Loucy (cell line): ENCODE results near the gene SPATS2.

Experiments used
- H2AFZ ChIP-seq: fragments of 200-600 bp; sonication (generic); 2 replicates; pipeline ENCODE4 v1.6.0; 2016; ENCODE audit warnings: antibody characterized with exemption, mild to moderate bottlenecking, low read length, moderate library complexity
- H3F3A ChIP-seq: fragments of 200-600 bp; 2 replicates; pipeline ENCODE4 v1.6.0; 2016; ENCODE audit warnings: antibody characterized with exemption, low read depth, mild to moderate bottlenecking
- H3K27me3 ChIP-seq: fragments of 200-600 bp; sonication (generic); 2 replicates; pipeline ENCODE4 v1.6.1; 2014; ENCODE audit warnings: low read length, mild to moderate bottlenecking; ENCODE audit not compliant: insufficient read depth, poor library complexity, severe bottlenecking
- H3K36me3 ChIP-seq: fragments of 200-600 bp; sonication (generic); 2 replicates; pipeline ENCODE4 v1.6.1; 2016; ENCODE audit warnings: low read length; ENCODE audit not compliant: insufficient read depth
- H3K4me1 ChIP-seq: fragments of 200-600 bp; sonication (generic); 2 replicates; pipeline ENCODE4 v1.5.1; 2014; ENCODE audit warnings: low read length, mild to moderate bottlenecking; ENCODE audit not compliant: insufficient read depth, poor library complexity, severe bottlenecking
- H3K4me2 ChIP-seq: fragments of 200-600 bp; sonication (generic); 2 replicates; pipeline ENCODE4 v1.6.0; 2014; ENCODE audit warnings: antibody characterized with exemption, low read length, low read depth, mild to moderate bottlenecking; ENCODE audit not compliant: poor library complexity, severe bottlenecking
- H3K4me3 ChIP-seq: fragments of 200-600 bp; sonication (generic); 2 replicates; pipeline ENCODE4 v1.5.1; 2014; ENCODE audit warnings: low read length, mild to moderate bottlenecking, mixed read lengths; ENCODE audit not compliant: poor library complexity, severe bottlenecking
- H3K79me2 ChIP-seq: fragments of 200-600 bp; sonication (generic); 2 replicates; pipeline ENCODE4 v1.6.1; 2014; ENCODE audit warnings: low read length; ENCODE audit not compliant: insufficient read depth
- H3K9ac ChIP-seq: fragments of 200-600 bp; sonication (generic); 2 replicates; pipeline ENCODE4 v1.6.0; 2014; ENCODE audit warnings: mild to moderate bottlenecking, low read depth, low read length, moderate library complexity; ENCODE audit not compliant: poor library complexity, severe bottlenecking
- H3K9me2 ChIP-seq: fragments of 200-600 bp; sonication (generic); replicated peaks from 2 replicates; pipeline ENCODE4 v1.6.1; 2016; ENCODE audit warnings: low read depth, low read length, mixed read lengths
- H3K9me3 ChIP-seq: fragments of 200-600 bp; sonication (generic); 2 replicates; pipeline ENCODE4 v1.6.1; 2014; ENCODE audit warnings: mild to moderate bottlenecking, antibody characterized with exemption, low read length, low read depth; ENCODE audit not compliant: insufficient read depth
- H4K20me1 ChIP-seq: fragments of 200-600 bp; sonication (generic); 2 replicates; pipeline ENCODE4 v1.6.0; 2014; ENCODE audit warnings: antibody characterized with exemption, low read length, mild to moderate bottlenecking; ENCODE audit not compliant: insufficient read depth, poor library complexity, severe bottlenecking
- CTCF ChIP-seq: fragments of 200-600 bp; sonication (generic); conservative IDR thresholded peaks from 2 replicates; pipeline ENCODE4 v1.5.1; 2014; ENCODE audit warnings: mild to moderate bottlenecking, antibody characterized with exemption, low read length
- EZH2phosphoT487 ChIP-seq: fragments of 200-600 bp; IDR thresholded peaks from 2 replicates; pipeline ENCODE4 v1.6.1; 2018; ENCODE audit warnings: antibody characterized with exemption, mild to moderate bottlenecking, moderate library complexity, borderline replicate concordance

SPATS2 gene

GRCh38 chr12:49524660-49525324 is 157.5 kb downstream of the SPATS2 start:
- Histone ChIP-seq H3K9ac (no peak overlapping the region), H3K9me2 (no peaks in the 10 kb centered on the region), H4K20me1 (no peaks in the 10 kb centered on the region), H3K9me3 (no peaks in the 10 kb centered on the region), H3K4me2 (no peak overlapping the region), H3K79me2 (no peaks in the 10 kb centered on the region), H3K4me3 (no peak overlapping the region), H3K4me1 (no peaks in the 10 kb centered on the region), H3K36me3 (peaks cover 29% of the 10 kb centered on the region; the same call in 1 of the 2 replicates), H3K27me3 (no peaks in the 10 kb centered on the region), H3F3A (no peaks in the 10 kb centered on the region), H2AFZ (no peak overlapping the region)
- no peak for TF ChIP-seq EZH2phosphoT487
- no peak for TF ChIP-seq CTCF

- TF ChIP-seq CTCF (no peak), EZH2phosphoT487 (no peak)
Measured at GRCh38 chr12:49525942-49526341, 158.7 kb downstream of the SPATS2 start.

GRCh38 chr12:49527361-49528130 is 160.3 kb downstream of the SPATS2 start:
- Histone ChIP-seq H4K20me1 (no peaks in the 10 kb centered on the region), H3K4me2 (no peak overlapping the region), H3K9ac (no peak overlapping the region), H3K36me3 (peaks cover 27% of the 10 kb centered on the region; the same call in 1 of the 2 replicates), H3K9me3 (no peaks in the 10 kb centered on the region), H2AFZ (no peak overlapping the region), H3K9me2 (no peaks in the 10 kb centered on the region), H3K79me2 (no peaks in the 10 kb centered on the region), H3K4me3 (no peak overlapping the region), H3F3A (no peaks in the 10 kb centered on the region), H3K27me3 (no peaks in the 10 kb centered on the region), H3K4me1 (no peaks in the 10 kb centered on the region)
- TF ChIP-seq CTCF (no peak), EZH2phosphoT487 (no peak)

More at GRCh38 chr12:49525942-49526341, 158.7 kb downstream of the SPATS2 start:
- peaks cover 29% of the 10 kb centered on the region; the same call in 1 of the 2 replicates for H3K36me3 ChIP-seq
- H3K9ac ChIP-seq: no peak overlapping the region
- no peaks in the 10 kb centered on the region for H3K9me3 ChIP-seq
- no peaks in the 10 kb centered on the region for H3F3A ChIP-seq
- H4K20me1 ChIP-seq: no peaks in the 10 kb centered on the region
- no peaks in the 10 kb centered on the region for H3K79me2 ChIP-seq
- H3K4me2 ChIP-seq: no peak overlapping the region
- H2AFZ ChIP-seq: no peak overlapping the region
- no peak overlapping the region for H3K4me3 ChIP-seq
- no peaks in the 10 kb centered on the region for H3K9me2 ChIP-seq
- H3K27me3 ChIP-seq: no peaks in the 10 kb centered on the region
- H3K4me1 ChIP-seq: no peaks in the 10 kb centered on the region
